HG03457 (cell line): Measurements from ENCODE around the gene DCST1.

Source experiments
- ATAC-seq: cut with Tn5 transposase; IDR thresholded peaks from one replicate; pipeline ENCODE4 v1.9.1; 2021; ENCODE audit warnings: moderate number of reproducible peaks; ENCODE audit not compliant: unreplicated experiment

DCST1 gene

GRCh38 chr1:155012776-155013602 lies 20.6 kb upstream of the DCST1 start:
- no peak for ATAC-seq

DNA sequence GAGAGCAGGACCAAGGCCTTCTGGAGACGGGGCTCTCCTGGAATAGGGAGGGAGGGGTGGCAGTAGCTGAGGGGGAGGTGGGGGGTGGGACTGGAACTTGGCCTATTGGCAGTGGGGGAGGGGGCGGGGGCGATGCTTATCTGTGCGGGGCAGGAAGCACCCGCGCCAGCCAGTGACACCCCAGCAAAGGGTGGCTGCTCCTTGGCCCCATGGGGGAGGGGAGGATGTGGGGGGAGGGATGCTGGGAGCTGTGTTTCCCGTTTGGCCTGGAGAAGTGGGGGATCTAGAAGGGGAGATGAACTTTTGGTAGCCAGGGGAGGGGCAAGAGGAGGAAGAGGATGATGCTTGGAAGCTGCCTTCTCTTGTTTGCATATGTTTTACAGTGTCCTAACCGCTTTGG lies 20.0 kb upstream of the DCST1 start:
- ATAC-seq, result no peak

GRCh38 chr1:155014709-155015508 lies 18.7 kb upstream of the DCST1 start:
- ATAC-seq, result no peak

- no peak for ATAC-seq
Measured at GRCh38 chr1:155015527-155016230, 17.9 kb upstream of the DCST1 start.

DNA sequence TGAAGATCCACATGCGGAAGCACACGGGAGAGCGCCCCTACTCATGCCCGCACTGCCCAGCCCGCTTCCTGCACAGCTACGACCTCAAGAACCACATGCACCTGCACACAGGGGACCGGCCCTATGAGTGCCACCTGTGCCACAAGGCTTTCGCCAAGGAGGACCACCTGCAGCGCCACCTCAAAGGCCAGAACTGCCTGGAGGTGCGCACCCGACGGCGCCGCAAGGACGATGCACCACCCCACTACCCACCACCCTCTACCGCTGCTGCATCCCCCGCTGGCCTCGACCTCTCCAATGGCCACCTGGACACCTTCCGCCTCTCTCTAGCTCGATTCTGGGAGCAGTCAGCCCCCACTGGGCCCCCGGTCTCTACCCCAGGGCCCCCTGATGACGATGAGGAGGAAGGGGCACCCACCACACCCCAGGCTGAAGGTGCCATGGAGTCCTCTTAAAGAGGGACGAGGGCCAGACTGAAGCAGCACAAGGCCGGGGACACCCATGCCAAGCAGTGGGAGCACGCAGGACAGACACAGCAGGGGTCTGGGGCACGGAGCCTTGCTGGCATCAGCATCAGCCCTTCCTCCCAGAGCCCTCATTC lies 17.3 kb upstream of the DCST1 start:
- no peak for ATAC-seq

DNA sequence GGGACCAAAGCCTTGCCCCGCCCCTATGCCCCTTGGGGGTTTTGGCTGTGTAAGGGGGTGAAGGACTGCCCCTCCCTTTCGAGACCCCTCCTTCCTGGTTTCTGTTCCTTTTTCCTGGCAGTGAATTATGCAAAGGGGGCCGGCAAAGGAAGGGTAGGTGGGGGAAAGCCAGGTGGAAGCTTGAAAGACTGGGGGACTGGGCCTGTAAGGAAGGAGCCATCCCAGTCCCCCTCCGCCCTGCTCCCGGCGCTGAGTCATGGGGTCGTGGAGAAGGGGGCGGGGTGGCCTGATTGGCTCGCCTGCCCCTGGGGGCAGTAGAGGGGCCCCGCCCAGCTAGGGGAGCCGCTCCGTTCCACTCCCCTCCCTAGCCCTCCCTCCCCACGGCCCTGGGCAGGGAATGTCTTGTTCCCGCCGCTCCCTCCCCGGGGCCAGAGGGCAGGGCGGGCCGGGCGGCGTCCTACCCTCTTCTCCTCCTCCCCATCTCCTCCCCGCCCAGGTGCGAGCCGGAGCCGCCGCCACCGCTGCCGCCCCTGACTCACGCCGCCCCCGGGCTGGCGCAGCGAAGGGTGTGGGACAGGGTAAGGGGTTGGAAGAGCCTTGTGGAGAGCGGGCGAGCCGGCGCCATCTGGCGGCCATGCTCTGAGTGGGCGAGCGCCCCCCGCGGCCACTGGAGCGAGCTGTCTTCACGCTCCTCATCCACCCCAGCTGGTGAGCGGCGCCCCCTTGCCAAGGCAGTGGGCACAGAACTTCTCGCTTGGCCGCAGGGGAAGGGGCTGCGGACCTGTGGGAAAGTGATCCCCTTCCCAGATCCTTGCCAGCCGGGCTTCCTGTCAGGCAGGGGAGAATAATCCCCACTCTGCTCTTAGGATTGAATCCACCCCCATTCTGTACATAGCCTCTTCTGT lies 16.3 kb upstream of the DCST1 start:
- no peak for ATAC-seq

DNA sequence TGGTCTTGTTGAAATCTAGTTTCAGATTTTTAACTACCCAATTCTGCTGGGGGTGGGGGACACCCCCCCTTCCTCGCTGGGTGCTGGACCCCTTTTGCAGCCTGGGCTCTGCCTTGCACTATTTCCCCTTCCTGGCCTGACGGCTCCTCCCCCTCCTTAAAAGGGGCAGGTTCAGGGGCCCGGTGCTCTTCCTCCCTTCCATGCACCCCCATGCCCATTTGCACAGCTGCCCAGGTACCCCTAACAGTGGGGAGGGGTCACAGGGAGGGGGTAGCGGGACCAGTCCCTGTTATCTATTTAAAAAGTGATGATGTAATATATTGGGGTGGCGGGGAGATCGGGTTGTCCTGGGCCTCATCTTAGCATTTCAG lies 15.7 kb upstream of the DCST1 start:
- ATAC-seq, result no peak

- no peak for ATAC-seq
Measured at GRCh38 chr1:155018617-155019348, 14.8 kb upstream of the DCST1 start.

GRCh38 chr1:155019377-155020245 lies 14.0 kb upstream of the DCST1 start:
- no peak for ATAC-seq

GRCh38 chr1:155022136-155022926 lies 11.3 kb upstream of the DCST1 start:
- ATAC-seq, result no peak

DNA sequence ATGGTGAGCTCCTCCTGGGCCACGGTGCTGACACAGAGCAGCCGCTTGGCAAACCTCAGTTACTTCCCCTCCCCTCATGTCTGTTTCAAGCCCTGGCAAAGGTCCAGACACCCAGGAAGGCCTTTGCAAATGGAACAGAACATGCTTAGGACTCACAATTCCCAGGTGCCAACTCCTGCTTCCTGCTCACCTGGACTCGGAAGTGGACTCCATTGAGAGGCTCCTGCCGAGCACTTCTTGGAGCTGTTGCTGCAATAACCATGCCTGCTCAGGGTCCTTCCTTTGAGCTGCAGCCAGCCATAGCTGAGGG lies 10.7 kb upstream of the DCST1 start:
- ATAC-seq, result no peak

DNA sequence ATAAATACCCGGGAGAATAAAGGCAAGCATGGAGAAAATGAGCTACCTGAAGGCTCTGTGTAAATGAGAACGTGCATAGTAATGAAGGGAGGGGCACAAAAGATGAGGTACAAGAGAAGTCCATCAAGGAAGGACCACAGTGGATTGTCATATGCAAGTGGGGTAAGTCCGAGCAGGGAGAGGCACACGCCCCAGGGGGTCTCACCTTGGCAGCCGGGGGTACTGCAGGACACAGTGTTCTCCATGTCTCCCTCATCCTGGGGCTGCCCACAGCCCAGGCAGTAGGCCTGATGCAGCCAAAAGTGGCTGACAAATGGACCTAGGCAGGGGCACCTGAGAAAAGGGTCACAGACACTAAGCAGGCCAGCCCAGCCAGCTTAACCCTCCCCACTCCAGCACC lies 10.0 kb upstream of the DCST1 start:
- ATAC-seq, result no peak

GRCh38 chr1:155024315-155024714 lies 9.3 kb upstream of the DCST1 start:
- ATAC-seq, result no peak

GRCh38 chr1:155026154-155026553 lies 7.5 kb upstream of the DCST1 start:
- ATAC-seq, result no peak

DNA sequence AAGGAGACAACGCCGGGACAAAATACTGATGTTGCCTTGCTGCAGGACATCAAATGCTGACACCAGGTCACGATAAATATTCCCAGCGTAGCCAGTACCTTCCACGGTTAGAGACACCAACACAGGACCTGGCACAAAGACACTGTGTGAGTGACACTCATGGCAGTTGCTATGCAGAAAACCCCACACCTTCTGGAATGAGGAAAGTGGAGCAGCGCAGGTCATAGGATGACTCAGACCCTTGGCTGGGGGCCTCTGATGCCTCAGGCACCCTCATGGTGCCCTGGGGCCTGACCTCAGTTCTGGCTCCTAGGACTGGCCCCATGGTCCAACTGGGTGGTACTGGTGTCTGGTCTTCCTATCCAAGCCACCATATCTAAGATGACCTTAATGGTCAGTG lies 7.0 kb upstream of the DCST1 start:
- ATAC-seq, result no peak

DNA sequence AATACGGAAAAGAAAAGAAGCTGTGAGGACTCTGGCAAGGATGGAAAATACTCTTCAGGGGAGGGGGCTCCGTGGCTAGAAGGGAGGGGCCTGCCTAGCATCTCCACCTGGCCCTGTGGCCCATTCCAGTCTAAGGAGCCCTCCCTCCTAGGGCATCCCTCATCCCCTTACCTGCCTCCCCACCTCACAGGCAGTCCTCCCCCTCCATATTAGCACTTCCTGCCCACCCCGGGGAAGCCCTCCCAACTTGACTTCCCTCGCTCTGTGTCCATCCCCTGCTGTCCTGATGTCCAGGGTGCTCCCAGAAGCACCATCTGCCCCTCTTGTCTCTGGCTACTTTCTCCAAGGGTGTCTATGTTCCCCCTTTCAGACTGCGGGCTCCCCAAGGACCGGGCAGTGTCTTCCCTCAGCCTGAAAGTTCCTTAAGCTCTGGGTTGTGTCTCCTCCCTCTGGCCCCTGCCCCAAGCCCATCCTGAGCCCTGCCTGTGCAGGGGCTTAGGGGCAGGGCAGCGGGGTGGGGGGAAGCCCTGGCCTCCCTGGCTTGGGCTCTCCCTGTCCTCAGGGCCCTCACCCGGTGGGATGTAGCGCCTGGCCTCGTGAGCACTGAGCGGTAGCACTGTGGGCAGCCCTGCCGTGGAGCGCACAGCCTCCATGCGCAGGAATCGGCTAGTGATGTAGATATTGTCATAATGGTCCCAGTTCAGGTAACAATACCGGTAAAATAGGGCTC lies 3.9 kb upstream of the DCST1 start:
- ATAC-seq, result no peak

DNA sequence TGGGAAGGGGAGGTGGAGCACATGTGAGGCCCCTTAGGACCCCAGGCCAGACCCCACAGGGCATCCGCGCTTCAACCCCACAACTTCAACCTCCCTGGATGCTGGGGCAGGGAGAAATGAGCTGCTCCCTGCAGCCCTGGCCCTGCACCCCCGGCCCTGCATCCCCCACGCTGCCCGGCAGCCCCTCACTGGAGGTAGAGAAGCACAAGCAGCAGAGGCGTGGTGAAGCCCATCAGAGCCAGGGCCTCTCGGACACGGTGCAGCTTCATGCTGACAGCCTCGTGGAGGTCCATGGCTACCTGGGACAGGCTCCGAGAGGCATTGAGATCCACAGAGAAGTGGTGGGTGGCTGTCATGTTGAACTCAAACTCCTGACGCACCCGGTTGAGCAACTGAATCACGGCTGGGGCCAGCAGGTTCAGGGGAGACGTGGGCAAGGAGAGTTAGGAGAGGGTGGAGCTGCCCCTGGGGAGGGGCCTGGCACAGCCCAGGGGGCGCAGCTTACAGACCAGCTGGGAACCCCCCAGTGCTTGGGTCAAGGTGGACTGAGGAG lies 3.3 kb upstream of the DCST1 start:
- no peak for ATAC-seq
